K562 (cell line): Measurements from ENCODE around the gene IPO13. TPM values are rescaled to one million over a fixed set of nuclear protein-coding genes. Genes with fewer than 3 reads are reported as not detected.

Source experiments
- ATAC-seq: fragments of 200-7000 bp; cut with Tn5 transposase; 3 replicates; pipeline ENCODE4 v1.9.1; 2020; ENCODE audit warnings: moderate library complexity
- BruUV-seq: library from RNA; stranded (reverse); fragments of 400-500 nt; replicated peaks from 2 replicates; lab custom pipeline; 2021; lab: Mats Ljungman, UMichigan
- CTCF ChIA-PET: fragments of 300-600 bp; formaldehyde crosslinking; extraction: SDS; loops from one replicate; lab custom pipeline; 2021; ENCODE audit warnings: low intra/inter-chr PET ratio; lab: Yijun Ruan, JAX
- POLR2A ChIA-PET: fragments of 300-600, 350-650 bp; sonication (Branson Sonifier 250); formaldehyde crosslinking; extraction: SDS; loops from one replicate; lab custom pipeline; 2021; ENCODE audit warnings: antibody characterized with exemption, inconsistent platforms; lab: Yijun Ruan, JAX
- DNase-seq, 4 experiments: peaks; one replicate each; pipeline versions ENCODE4 v3.0.0 to v3.0.0-alpha.2; 2011 to 2018; ENCODE audit warnings: low spot score in 3 of 4, mixed read lengths in 3 of 4; ENCODE audit errors: extremely low read depth in 1 of 4
- FAIRE-seq: peaks from 2 replicates; lab custom pipeline; 2011; peaks lifted over from hg19 to GRCh38; lab: Jason Lieb, UNC
- H2AFZ ChIP-seq: 2 replicates; pipeline ENCODE4 v1.6.0; 2011; ENCODE audit warnings: low read depth, low read length, control low read depth, inconsistent platforms
- H3K27ac ChIP-seq: fragments of 200-600 bp; 3 replicates; pipeline ENCODE4 v1.8.0; 2011; ENCODE audit warnings: low read depth, mild to moderate bottlenecking, control low read depth, inconsistent platforms, low read length, moderate library complexity, mixed read lengths; ENCODE audit errors: extremely low read depth
- H3K27me3 ChIP-seq, 2 experiments: fragments of 300-600 bp in 1 of 2; 2 replicates in 1 of 2; 3 replicates in 1 of 2; pipeline versions ENCODE4 v1.6.0 to v1.8.0; 2011; ENCODE audit warnings: inconsistent platforms in 2 of 2, low read length in 2 of 2, mild to moderate bottlenecking in 1 of 2, mixed read lengths in 1 of 2, moderate library complexity in 1 of 2; ENCODE audit not compliant: control insufficient read depth in 2 of 2, insufficient read depth in 2 of 2
- H3K36me3 ChIP-seq: fragments of 300-600 bp; 3 replicates; pipeline ENCODE4 v1.8.0; 2011; ENCODE audit warnings: mild to moderate bottlenecking, low read length, inconsistent platforms; ENCODE audit not compliant: control insufficient read depth, insufficient read depth
- H3K4me1 ChIP-seq, 2 experiments: fragments of 200-600 bp in 1 of 2; replicated peaks in 1 of 2; 2 replicates in 1 of 2; 3 replicates in 1 of 2; pipeline versions ENCODE4 v1.5.1 to v1.8.0; 2011; ENCODE audit warnings: inconsistent platforms in 2 of 2, low read length in 2 of 2, mild to moderate bottlenecking in 1 of 2, mixed read lengths in 1 of 2, moderate library complexity in 1 of 2; ENCODE audit not compliant: control insufficient read depth in 2 of 2, insufficient read depth in 2 of 2
- H3K4me2 ChIP-seq: 2 replicates; pipeline ENCODE4 v1.6.1; 2011; ENCODE audit warnings: low read length, control low read depth, inconsistent platforms, mixed read lengths; ENCODE audit not compliant: insufficient read depth
- H3K4me3 ChIP-seq: fragments of 200-600 bp; sonication (generic), shearing (Covaris generic); 2 replicates; pipeline ENCODE4 v1.5.1; 2016; ENCODE audit warnings: control low read depth, inconsistent platforms
- H3K79me2 ChIP-seq: fragments of 200-600 bp; 3 replicates; pipeline ENCODE4 v1.8.0; 2011; ENCODE audit warnings: low read length, inconsistent platforms; ENCODE audit not compliant: control insufficient read depth, insufficient read depth
- H3K9ac ChIP-seq, 2 experiments: 2 replicates each; pipeline versions ENCODE4 v1.6.0 to v1.6.1; 2011; ENCODE audit warnings: low read depth in 2 of 2, low read length in 2 of 2, control low read depth in 1 of 2, inconsistent platforms in 1 of 2, mild to moderate bottlenecking in 1 of 2, mixed read lengths in 1 of 2; ENCODE audit not compliant: insufficient read depth in 1 of 2
- H3K9me1 ChIP-seq: one replicate; pipeline ENCODE4 v1.6.0; 2011; ENCODE audit warnings: inconsistent platforms, mild to moderate bottlenecking, low read length, moderate library complexity; ENCODE audit not compliant: control insufficient read depth, insufficient read depth
- H3K9me3 ChIP-seq: replicated peaks from 2 replicates; pipeline ENCODE4 v1.5.1; 2011; ENCODE audit warnings: low read depth, low read length, inconsistent platforms; ENCODE audit not compliant: control insufficient read depth, insufficient read depth
- H4K20me1 ChIP-seq: replicated peaks from 2 replicates; pipeline ENCODE4 v1.6.1; 2011; ENCODE audit warnings: low read length, inconsistent platforms, mixed read lengths; ENCODE audit not compliant: control insufficient read depth, insufficient read depth
- GATAD2B ChIP-seq: fragments of 450-650 bp; IDR thresholded peaks from 2 replicates; pipeline ENCODE4 v1.6.1; 2017; ENCODE audit warnings: mild to moderate bottlenecking, borderline replicate concordance
- GTF2F1 ChIP-seq: IDR thresholded peaks from 2 replicates; pipeline ENCODE4 v1.6.1; 2011; ENCODE audit warnings: low read depth, low read length, improper control_type of control experiment
- NR2C1 ChIP-seq, 2 experiments: fragments of 450-650 bp; IDR thresholded peaks; 2 replicates each; pipeline ENCODE4 v1.6.1; 2017; ENCODE audit warnings: mild to moderate bottlenecking in 2 of 2, antibody characterized with exemption in 1 of 2, inconsistent platforms in 1 of 2, missing compliant biosample characterization in 1 of 2, missing genetic modification characterization in 1 of 2
- POLR2G ChIP-seq: fragments of 200-400 bp; formaldehyde crosslinking; IDR thresholded peaks from 2 replicates; pipeline ENCODE4 v1.6.1; 2017; ENCODE audit warnings: low read depth, mild to moderate bottlenecking, antibody characterized with exemption, low read length, moderate library complexity
- ZNF146 ChIP-seq: IDR thresholded peaks from one replicate; pipeline ENCODE4 v1.6.1; 2018; ENCODE audit warnings: missing compliant biosample characterization; ENCODE audit not compliant: unreplicated experiment
- ZNF717 ChIP-seq: fragments of 250-450 bp; sonication (Bioruptor Pico); IDR thresholded peaks from 2 replicates; pipeline ENCODE4 v1.5.0; 2021
- WGBS: fragments of 100-300 bp; shearing (Covaris generic); methylation state at CpG from one replicate; pipeline ENCODE4 v1.1.6; 2016; ENCODE audit warnings: low coverage, mixed read lengths; ENCODE audit not compliant: insufficient coverage; ENCODE audit errors: missing lambda C conversion rate; 5-methylcytosine and 5-hydroxymethylcytosine counted together
- in situ Hi-C: fragments of 300-500 bp; cut with MboI; formaldehyde crosslinking; loops from 4 replicates; pipeline ENCODE4 v1.15.0; 2018; ENCODE audit warnings: inconsistent platforms, mixed read lengths
- intact Hi-C: fragments of 100-400 bp; cut with micrococcal nuclease; formaldehyde crosslinking; loops from 2 replicates; pipeline ENCODE4 v1.14.2; 2022
- polyA plus RNA-seq, 8 experiments: library from polyadenylated mRNA; depleted of rRNA in 4 of 8; stranded (reverse) in 5 of 8; unstranded in 3 of 8; fragments of >200 nt; fragmentation: Nextera tagmentation in 2 of 8; fragmentation: Illumina TruSeq in 1 of 8; extraction: Ambion mirVana in 2 of 8; extraction: Trizol in 1 of 8; gene quantifications; 2 replicates each; pipeline versions ENCODE4 v1.2.1 to v1.2.3, GENCODE V29; 2011 to 2014; ENCODE audit warnings: inconsistent platforms in 1 of 8, missing spikeins in 1 of 8
- total RNA-seq, 7 experiments: library from RNA; depleted of rRNA in 6 of 7; stranded (reverse); fragments of >200 nt in 6 of 7; fragmentation: Illumina TruSeq in 2 of 7; extraction: Trizol in 2 of 7; gene quantifications; 2 replicates each; pipeline versions ENCODE4 v1.2.1 to v1.2.3, GENCODE V29; 2011 to 2021; ENCODE audit warnings: low replicate concordance in 1 of 7
- TF ChIP-seq, protein P1 (sequence below): fragments of 450-650 bp; IDR thresholded peaks from 2 replicates; pipeline ENCODE4 v1.6.1; 2016; ENCODE audit warnings: missing biosample characterization, missing genetic modification characterization
- TF ChIP-seq, protein P2 (sequence below): fragments of 450-650 bp; formaldehyde crosslinking; IDR thresholded peaks from 2 replicates; pipeline ENCODE4 v1.4.0; 2020; ENCODE audit warnings: mild to moderate bottlenecking, moderate library complexity
- TF ChIP-seq, protein P3 (sequence below): sonication (generic); formaldehyde crosslinking; IDR thresholded peaks from 2 replicates; pipeline ENCODE4 v1.8.1; 2023; ENCODE audit warnings: mild to moderate bottlenecking, missing genetic modification reagents

The IPO13 gene
- total and polyA plus RNA-seq, 9 of the 15 experiments (the other 6 are each of a cell fraction or from before 2014, with no cell fraction given), result 7.0 to 30.8 (median 16.2) TPM

DNA sequence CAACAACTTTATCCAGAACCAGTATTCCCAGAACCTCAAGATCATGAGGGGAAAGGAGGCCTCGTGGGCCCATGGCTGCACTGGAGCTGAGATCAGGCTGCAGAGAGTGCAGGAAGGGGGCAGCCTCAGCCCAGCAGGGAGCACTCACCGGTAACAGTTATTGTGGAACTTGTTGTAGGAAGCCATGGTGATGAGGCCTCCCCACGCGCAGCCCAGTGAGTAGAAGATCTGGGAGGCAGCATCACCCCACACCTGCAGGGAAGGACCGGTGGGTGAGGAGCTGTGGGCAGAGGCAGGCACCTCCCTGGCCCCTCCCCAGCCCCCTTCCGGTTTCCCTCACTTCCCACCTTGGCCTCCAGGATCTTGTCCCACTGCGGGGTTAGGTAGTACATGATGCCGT, 55.4 kb downstream of the IPO13 start:
- H4K20me1 ChIP-seq, result no peaks in the 10 kb centered on the region
- BruUV-seq, result no TSS peak
- H3K9me3 ChIP-seq, result no peaks in the 10 kb centered on the region
- TF ChIP-seq, protein P1, sequence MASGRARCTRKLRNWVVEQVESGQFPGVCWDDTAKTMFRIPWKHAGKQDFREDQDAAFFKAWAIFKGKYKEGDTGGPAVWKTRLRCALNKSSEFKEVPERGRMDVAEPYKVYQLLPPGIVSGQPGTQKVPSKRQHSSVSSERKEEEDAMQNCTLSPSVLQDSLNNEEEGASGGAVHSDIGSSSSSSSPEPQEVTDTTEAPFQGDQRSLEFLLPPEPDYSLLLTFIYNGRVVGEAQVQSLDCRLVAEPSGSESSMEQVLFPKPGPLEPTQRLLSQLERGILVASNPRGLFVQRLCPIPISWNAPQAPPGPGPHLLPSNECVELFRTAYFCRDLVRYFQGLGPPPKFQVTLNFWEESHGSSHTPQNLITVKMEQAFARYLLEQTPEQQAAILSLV, result no peak
- no peak for TF ChIP-seq GTF2F1
- FAIRE-seq, result no peak
- ChIA-PET POLR2A (interaction anchor here (0.6 kb wide), 3 partner anchors 34 to 247 kb away, joined by 3 to 4 read pairs (median 4); no protein-coding TSS in a partner anchor), CTCF (interaction anchor here (0.6 kb wide), 1 partner anchor 608 kb away, joined by 3 read pairs; no protein-coding TSS in a partner anchor)
- intact Hi-C loops, result no loop called here
- peaks cover 0 to 54% of the 10 kb centered on the region in 2 experiments; a peak in 3 of 5 replicates for H3K4me1 ChIP-seq
- peaks cover 5% of the 10 kb centered on the region for H3K9me1 ChIP-seq
- ATAC-seq, result no peak
- no peak overlapping the region for H3K4me3 ChIP-seq
- H2AFZ ChIP-seq, result no peak overlapping the region
- no peak overlapping the region for H3K4me2 ChIP-seq
- DNase-seq, result no peak
- H3K27me3 ChIP-seq, result no peaks in the 10 kb centered on the region
- peaks cover 3% of the 10 kb centered on the region; the same call in 1 of the 3 replicates for H3K36me3 ChIP-seq
- WGBS, result 68% methylated on average over 8 of the region's 8 CpGs
- H3K79me2 ChIP-seq, result no peaks in the 10 kb centered on the region
- in situ Hi-C loops, result no loop called here
- H3K9ac ChIP-seq, result peak overlapping the region in 1 of 2 experiments; percentile 57; a peak in 2 of 4 replicates
- H3K27ac ChIP-seq, result no peak overlapping the region

DNA sequence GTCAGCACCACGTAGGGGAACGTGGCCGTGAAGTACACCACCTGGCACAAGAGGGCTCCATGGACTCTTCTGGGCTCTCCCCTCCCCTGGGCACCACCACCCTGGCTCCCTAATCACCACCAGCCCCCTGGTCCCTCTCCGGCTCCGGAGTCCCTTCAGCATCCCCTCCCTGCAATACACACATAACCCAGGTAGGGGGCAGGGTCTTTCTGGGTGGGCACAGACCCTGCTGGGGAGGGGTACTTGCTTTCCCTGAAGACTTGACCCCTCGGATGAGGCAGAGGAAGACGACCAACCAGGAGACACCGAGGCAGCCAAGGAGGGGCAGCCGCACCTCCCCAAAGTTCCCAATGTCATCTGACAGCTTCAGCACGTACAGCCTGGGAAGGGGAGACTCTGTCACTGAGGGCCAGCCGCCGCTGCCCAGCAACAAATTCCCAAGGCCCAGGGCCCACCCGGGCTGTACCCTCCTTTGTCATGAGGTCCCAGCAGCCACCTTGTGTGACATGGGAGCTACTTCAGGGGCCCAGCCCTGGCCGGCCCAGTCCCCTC, 55.9 kb downstream of the IPO13 start:
- no peak for FAIRE-seq
- CTCF ChIA-PET, result interaction anchor here (0.6 to 0.9 kb wide), 2 partner anchors 45 to 608 kb away, joined by 3 read pairs; no protein-coding TSS in a partner anchor
- no peak for TF ChIP-seq NR2C1 (IDR thresholded peaks at IDR 0.05)
- no peak for TF ChIP-seq NR2C1 (tag; IDR thresholded peaks at IDR 0.05)
- TF ChIP-seq POLR2G, result peak; percentile 35; the same call in 1 of the 2 replicates
- no peak for TF ChIP-seq GATAD2B
- TF ChIP-seq ZNF146 (CRISPR knock-in tag), result no peak
- TF ChIP-seq, protein P2, sequence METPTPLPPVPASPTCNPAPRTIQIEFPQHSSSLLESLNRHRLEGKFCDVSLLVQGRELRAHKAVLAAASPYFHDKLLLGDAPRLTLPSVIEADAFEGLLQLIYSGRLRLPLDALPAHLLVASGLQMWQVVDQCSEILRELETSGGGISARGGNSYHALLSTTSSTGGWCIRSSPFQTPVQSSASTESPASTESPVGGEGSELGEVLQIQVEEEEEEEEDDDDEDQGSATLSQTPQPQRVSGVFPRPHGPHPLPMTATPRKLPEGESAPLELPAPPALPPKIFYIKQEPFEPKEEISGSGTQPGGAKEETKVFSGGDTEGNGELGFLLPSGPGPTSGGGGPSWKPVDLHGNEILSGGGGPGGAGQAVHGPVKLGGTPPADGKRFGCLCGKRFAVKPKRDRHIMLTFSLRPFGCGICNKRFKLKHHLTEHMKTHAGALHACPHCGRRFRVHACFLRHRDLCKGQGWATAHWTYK (CRISPR knock-in tag), result no peak
- TF ChIP-seq, protein P3, sequence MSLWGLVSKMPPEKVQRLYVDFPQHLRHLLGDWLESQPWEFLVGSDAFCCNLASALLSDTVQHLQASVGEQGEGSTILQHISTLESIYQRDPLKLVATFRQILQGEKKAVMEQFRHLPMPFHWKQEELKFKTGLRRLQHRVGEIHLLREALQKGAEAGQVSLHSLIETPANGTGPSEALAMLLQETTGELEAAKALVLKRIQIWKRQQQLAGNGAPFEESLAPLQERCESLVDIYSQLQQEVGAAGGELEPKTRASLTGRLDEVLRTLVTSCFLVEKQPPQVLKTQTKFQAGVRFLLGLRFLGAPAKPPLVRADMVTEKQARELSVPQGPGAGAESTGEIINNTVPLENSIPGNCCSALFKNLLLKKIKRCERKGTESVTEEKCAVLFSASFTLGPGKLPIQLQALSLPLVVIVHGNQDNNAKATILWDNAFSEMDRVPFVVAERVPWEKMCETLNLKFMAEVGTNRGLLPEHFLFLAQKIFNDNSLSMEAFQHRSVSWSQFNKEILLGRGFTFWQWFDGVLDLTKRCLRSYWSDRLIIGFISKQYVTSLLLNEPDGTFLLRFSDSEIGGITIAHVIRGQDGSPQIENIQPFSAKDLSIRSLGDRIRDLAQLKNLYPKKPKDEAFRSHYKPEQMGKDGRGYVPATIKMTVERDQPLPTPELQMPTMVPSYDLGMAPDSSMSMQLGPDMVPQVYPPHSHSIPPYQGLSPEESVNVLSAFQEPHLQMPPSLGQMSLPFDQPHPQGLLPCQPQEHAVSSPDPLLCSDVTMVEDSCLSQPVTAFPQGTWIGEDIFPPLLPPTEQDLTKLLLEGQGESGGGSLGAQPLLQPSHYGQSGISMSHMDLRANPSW (CRISPR knock-in tag), result no peak
- no peak for TF ChIP-seq ZNF717

More for the DNA sequence above, 55.9 kb downstream of the IPO13 start:
- Histone ChIP-seq H3K9ac (no peak overlapping the region), H3K4me1 (peaks cover 0 to 49% of the 10 kb centered on the region in 2 experiments; a peak in 3 of 5 replicates), H3K36me3 (peaks cover 3% of the 10 kb centered on the region; the same call in 1 of the 3 replicates), H3K9me3 (no peaks in the 10 kb centered on the region), H2AFZ (no peak overlapping the region), H3K4me3 (no peak overlapping the region), H3K4me2 (no peak overlapping the region), H3K79me2 (no peaks in the 10 kb centered on the region), H4K20me1 (no peaks in the 10 kb centered on the region), H3K9me1 (peaks cover 5% of the 10 kb centered on the region), H3K27ac (no peak overlapping the region), H3K27me3 (no peaks in the 10 kb centered on the region)
- 69% methylated on average over 13 of the region's 14 CpGs for WGBS
- intact Hi-C loops (no loop called here), in situ Hi-C loops (no loop called here)
- POLR2A ChIA-PET, result interaction anchor here (0.9 to 2.1 kb wide), 2 partner anchors 12 to 34 kb away, joined by 5 to 8 read pairs; no protein-coding TSS in a partner anchor
- ATAC-seq (no peak), DNase-seq (no peak)
- no TSS peak for BruUV-seq
